VCaP (cell line): ENCODE measurements around the gene BTG1.

Experiments used
- H3K27ac ChIP-seq: fragments of 450-650 bp; 2 replicates; pipeline ENCODE4 v1.5.1; 2017
- CTCF ChIP-seq: fragments of 450-650 bp; conservative IDR thresholded peaks from 2 replicates; pipeline ENCODE4 v1.5.1; 2017; ENCODE audit warnings: mild to moderate bottlenecking, moderate library complexity

Gene BTG1

GRCh38 chr12:92136965-92137721 lies 8.5 kb downstream of the BTG1 start:
- H3K27ac ChIP-seq: peak overlapping the region; percentile 63
- no peak for TF ChIP-seq CTCF

- TF ChIP-seq CTCF: no peak
- peak overlapping the region; percentile 63 for H3K27ac ChIP-seq
These were observed 9.5 kb downstream of the BTG1 start for GRCh38 chr12:92136026-92136730.

- H3K27ac ChIP-seq: peak overlapping the region; percentile 63
These were observed 10.1 kb downstream of the BTG1 start for GRCh38 chr12:92135541-92135940.

- TF ChIP-seq CTCF: no peak
- H3K27ac ChIP-seq: peak overlapping the region; percentile 27; the same call in 1 of the 2 replicates
These were observed 10.9 kb downstream of the BTG1 start for GRCh38 chr12:92134638-92135274.

- no peak for TF ChIP-seq CTCF
- peak overlapping the region; percentile 27 for H3K27ac ChIP-seq
These were observed 11.6 kb downstream of the BTG1 start for GRCh38 chr12:92133795-92134637.

GRCh38 chr12:92133171-92133570 lies 12.5 kb downstream of the BTG1 start:
- no peak for TF ChIP-seq CTCF

GRCh38 chr12:92132288-92132687 lies 13.4 kb downstream of the BTG1 start:
- TF ChIP-seq CTCF: no peak
- no peak overlapping the region for H3K27ac ChIP-seq

More at GRCh38 chr12:92133171-92133570, 12.5 kb downstream of the BTG1 start:
- peak overlapping the region; percentile 27 for H3K27ac ChIP-seq
